ENCODE measurements around the gene NOL4L.

DNA sequence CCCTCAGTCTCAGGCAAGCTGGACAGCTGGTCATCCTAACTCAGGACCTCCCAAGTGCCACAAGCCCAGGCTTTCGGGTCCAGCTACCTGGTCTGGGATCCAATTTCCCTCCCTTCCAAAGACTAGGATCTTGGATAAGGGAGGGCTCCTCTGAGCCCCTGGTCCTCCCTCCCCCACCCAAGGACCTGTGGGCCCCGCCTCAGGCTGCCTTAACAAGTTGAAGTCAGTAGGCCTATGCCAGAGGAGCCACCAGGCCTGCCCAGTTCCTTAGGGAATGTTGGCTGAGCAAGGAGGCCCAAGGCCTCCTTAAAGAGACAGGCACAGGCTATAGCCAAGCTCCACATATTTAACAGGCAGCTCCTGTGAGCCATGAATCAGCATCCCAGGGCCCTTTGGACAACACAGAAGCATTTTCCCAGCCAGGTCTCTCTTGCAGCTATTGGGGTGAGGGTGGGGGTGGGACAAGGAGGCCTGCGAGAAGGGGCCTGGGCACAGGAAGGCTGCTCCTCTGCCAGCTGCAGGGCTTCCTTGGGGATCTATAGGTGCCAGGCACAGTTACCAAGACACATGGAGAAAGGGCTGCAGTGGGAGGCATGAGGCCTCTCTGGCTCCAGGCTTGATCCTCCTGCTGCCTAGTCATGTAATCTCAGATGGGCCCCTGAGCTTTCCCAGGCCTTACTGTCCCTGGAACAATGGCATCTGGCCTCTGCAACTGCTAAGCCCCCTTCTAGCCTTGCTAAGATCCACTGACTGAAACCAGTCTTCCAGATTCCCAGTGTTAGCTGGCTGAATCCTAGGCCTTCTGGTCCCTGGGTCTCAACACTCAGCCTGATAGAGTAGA lies 27.4 kb upstream of the NOL4L start:
- TF ChIP-seq, protein P1, sequence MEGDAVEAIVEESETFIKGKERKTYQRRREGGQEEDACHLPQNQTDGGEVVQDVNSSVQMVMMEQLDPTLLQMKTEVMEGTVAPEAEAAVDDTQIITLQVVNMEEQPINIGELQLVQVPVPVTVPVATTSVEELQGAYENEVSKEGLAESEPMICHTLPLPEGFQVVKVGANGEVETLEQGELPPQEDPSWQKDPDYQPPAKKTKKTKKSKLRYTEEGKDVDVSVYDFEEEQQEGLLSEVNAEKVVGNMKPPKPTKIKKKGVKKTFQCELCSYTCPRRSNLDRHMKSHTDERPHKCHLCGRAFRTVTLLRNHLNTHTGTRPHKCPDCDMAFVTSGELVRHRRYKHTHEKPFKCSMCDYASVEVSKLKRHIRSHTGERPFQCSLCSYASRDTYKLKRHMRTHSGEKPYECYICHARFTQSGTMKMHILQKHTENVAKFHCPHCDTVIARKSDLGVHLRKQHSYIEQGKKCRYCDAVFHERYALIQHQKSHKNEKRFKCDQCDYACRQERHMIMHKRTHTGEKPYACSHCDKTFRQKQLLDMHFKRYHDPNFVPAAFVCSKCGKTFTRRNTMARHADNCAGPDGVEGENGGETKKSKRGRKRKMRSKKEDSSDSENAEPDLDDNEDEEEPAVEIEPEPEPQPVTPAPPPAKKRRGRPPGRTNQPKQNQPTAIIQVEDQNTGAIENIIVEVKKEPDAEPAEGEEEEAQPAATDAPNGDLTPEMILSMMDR (IDR thresholded peaks at IDR 0.05): no peak
- no peak for TF ChIP-seq EP300 (IDR thresholded peaks at IDR 0.05)
- no peak for TF ChIP-seq POLR2A (IDR thresholded peaks at IDR 0.05)
